ENCODE measurements around the gene MUC6. TPM values are rescaled to one million over a fixed set of nuclear protein-coding genes. Genes with fewer than 3 reads are reported as not detected.

MUC6 gene
- polyA plus RNA-seq, 3 donors from 2014 or later = not detected

DNA sequence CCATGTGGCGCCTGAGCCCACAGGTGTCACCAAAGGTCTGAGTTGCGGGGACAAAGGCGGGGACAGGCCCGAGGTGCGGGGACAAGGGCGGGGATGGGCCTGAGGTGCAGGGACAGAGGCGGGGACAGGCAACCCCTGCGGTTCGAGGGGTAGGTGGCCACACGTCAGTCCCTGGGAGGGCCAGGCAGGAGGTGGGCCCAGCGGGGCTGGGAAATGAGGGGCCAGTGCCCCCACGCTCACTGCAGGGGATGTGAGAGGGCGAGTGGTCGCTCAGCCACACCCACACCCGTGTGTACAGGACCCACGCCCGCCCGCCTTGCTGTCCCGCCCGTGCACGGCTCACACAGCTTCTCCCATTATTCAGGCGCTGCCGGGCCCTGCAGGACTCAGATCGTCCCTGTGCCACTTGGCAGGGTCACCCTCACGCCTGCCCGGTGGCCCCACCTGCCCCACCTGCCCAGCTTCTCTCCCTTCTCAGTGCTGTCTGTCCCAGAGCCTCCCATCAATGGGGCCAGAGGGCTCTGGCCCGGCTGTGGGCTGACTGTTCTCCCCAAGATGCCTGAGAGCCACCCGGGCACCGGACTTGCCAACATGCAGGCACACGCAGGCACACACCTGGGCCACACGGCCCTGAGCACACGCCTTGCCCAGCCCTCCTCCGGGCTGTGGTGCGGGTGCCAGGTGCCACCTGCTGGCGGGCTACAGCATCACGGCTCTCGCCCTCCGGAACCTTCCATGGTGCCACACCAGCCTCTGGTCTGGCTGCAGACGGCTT lies 14.2 kb upstream of the MUC6 start:
- Mint-ChIP-seq H3K27ac (no peak overlapping the region), H3K4me1 (peaks cover 16 to 20% of the 10 kb centered on the region in 2 donors), H3K36me3 (no peaks in the 10 kb centered on the region), H3K27me3 (ENCODE audit: low read depth in 3 of 3) (peaks cover 0 to 5% (median 3%) of the 10 kb centered on the region in 3 donors), H3K9me3 (no peaks in the 10 kb centered on the region), H3K4me3 (no peak overlapping the region)
- peak; percentile 63 to 70 (median 69) for DNase-seq

DNA sequence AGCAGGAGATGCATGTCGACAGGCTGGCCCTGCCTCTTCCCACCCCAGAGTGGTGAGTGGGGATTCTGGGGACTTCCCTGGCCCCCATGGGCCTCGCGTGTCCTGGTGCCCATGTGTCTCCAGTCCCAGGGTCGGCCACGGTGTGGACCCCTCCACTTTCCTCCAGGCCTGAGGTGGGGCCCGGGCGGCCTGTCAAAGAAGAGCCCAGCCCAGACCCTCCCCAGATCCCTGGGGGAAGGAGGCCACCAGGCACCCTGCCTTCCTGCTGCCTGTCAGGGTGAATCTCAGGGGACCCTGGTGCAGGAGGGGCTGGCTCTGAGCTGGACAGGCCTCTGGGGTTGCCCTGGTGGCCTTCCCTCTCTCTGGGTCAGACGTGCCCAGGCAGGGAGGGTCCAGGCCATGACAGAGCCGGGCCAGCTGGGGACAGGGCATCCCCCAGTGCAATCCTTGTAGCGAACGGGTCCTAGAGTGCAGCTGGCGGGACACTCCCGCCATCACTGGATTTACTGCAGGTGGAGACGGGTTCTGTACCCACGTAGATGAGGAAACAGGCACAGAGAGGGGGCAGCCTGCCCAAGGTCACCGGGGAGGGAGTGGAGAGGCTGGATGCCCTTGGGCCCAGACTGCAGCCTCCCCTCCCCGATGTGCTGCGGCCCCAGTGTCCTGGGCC lies 13.5 kb upstream of the MUC6 start:
- Mint-ChIP-seq H3K4me1 (peaks cover 16 to 20% of the 10 kb centered on the region in 2 donors), H3K27ac (no peak overlapping the region), H3K4me3 (no peak overlapping the region), H3K9me3 (no peaks in the 10 kb centered on the region), H3K36me3 (no peaks in the 10 kb centered on the region), H3K27me3 (ENCODE audit: low read depth in 3 of 3) (peaks cover 0 to 3% (median 3%) of the 10 kb centered on the region in 3 donors)
- DNase-seq = no peak

DNA sequence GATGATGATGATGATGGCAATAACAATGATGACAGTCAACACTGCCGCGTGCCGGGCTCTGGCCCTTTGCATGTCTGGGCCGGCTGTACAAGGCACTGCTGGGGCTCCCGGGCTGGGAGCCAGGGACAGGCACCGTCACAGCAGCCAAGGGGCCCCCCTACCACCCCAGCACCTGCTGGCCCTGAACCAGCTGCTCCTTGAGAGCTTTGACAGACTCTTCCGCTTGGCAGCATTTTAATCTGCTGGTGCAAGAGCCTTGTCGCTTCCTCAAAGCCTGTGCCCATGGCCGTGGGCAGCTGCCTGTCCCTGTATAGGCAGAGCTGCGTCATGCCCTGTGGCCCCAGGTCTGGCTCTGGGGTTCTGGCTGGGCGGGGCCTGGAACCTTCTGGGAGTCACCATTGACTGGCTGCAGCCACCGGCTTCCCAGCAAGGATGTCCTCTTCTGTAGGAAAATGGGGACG lies 12.9 kb upstream of the MUC6 start:
- no peak for DNase-seq
- Mint-ChIP-seq H3K9me3 (no peaks in the 10 kb centered on the region), H3K27me3 (ENCODE audit: low read depth in 3 of 3) (peaks cover 0 to 5% (median 1%) of the 10 kb centered on the region in 3 donors), H3K4me1 (peaks cover 16 to 20% of the 10 kb centered on the region in 2 donors), H3K27ac (no peak overlapping the region), H3K4me3 (no peak overlapping the region), H3K36me3 (no peaks in the 10 kb centered on the region)

DNA sequence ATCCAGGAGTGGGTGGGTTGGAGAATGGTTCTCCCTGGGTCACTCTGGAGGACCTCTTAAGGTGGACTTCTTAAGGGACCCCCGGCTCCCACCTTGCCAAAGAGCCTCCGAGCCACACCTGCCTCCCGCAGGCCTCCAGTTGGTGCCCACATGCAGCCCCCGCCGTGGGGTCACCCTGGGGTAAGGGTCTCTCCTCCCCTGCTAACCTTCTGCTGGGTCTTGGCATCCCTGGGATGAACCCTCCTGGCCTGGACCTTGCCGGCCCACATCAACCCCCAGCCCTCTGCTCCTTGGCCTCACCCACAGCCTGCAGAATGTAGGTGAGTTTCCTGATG lies 12.5 kb upstream of the MUC6 start:
- Mint-ChIP-seq H3K36me3 (no peaks in the 10 kb centered on the region), H3K4me3 (no peak overlapping the region), H3K27ac (no peak overlapping the region), H3K9me3 (no peaks in the 10 kb centered on the region), H3K27me3 (ENCODE audit: low read depth in 3 of 3) (peaks cover 0 to 6% (median 1%) of the 10 kb centered on the region in 3 donors), H3K4me1 (peaks cover 16 to 20% of the 10 kb centered on the region in 2 donors)
- DNase-seq = no peak

DNA sequence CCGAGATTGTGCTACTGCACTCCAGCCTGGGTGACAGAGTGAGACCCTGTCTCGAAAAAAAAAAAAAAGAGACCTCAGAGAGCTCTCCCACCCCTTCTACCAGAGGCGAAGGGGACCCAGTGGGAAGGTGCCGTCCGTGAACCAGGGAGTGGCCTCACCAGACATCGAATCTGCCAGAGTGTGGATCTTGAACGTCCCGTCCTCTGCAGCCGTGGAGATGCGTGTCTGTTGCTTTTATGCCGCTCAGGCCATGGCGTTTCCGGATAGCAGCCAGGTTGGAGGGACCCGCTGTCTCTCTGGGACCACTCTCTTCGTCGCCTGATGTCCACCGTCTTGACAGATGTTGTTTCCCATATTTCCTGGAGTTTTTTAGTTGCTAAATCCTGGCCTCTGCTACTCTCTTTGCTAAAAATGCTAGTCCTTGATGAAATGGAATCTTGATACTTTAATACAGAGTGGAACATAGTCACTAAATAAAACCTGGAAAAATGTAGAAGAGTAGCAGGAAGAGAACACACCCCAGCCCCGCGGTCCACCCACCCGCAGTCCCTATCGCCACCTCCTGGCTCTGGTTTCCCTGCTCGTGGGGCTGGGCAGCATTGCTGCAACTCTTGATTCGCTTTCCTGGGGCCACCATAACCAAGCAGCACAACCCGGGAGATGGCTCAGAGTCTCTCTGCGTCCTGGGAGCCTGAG lies 12.0 kb upstream of the MUC6 start:
- no peak overlapping the region for H3K4me3 Mint-ChIP-seq
- H3K9me3 Mint-ChIP-seq = no peaks in the 10 kb centered on the region
- no peak for DNase-seq
- H3K36me3 Mint-ChIP-seq = no peaks in the 10 kb centered on the region
- peaks cover 0 to 6% (median 1%) of the 10 kb centered on the region in 3 donors for H3K27me3 Mint-ChIP-seq (ENCODE audit: low read depth in 3 of 3)
- H3K4me1 Mint-ChIP-seq = peaks cover 16 to 20% of the 10 kb centered on the region in 2 donors
- H3K27ac Mint-ChIP-seq = peak overlapping the region in 1 of 6 donors; percentile 9

DNA sequence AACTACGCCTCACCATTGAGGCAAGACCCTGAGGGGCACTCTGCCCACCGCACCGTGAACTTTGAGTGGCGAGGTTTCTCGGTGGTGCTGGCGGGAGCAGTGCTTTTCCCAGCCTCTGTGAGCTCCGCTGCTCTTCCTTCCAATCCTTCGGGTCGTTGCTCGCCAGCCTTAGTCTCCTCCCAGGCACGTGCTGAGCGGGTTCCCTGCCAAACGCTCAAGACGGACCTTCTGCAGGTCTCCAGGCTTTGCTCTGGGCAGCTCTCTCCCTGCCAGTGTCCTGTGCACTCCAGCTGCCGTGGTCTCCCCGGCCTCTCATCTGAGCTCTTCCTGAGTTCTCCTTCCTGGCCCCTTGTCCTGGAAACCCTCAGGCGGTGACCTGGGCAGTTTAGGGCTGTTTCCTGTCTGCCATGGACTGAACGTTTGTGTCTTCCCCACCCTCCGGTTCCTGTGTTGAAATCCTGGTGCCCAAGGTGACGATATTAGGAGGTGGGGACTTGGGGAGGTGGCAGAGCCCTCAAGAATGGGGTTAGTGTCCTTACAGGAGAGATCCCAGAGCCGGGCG lies 11.2 kb upstream of the MUC6 start:
- DNase-seq = no peak
- Mint-ChIP-seq H3K4me1 (peaks cover 16 to 20% of the 10 kb centered on the region in 2 donors), H3K27ac (no peak overlapping the region), H3K36me3 (no peaks in the 10 kb centered on the region), H3K9me3 (no peaks in the 10 kb centered on the region), H3K27me3 (ENCODE audit: low read depth in 3 of 3) (peaks cover 0 to 6% (median 1%) of the 10 kb centered on the region in 3 donors), H3K4me3 (no peak overlapping the region)

DNA sequence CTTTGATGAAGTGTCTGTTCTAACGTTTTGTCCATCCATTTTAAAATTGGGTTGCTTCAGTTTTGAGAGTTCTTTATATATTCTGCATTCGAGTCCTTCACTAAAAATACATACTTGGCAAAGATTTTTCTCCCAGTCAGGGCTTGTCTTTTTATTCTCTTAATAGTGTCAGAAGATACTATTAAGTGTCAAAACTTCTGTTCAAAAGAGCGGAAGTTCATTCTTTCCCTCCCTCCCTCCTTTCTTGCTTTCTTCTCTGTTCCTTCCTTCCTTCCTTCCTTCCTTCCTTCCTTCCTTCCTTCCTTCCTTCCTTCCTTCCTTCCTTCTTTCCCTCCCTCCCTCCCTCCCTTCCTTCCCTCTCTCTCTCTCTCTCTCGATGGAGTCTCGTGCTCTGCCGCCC lies 7.6 kb upstream of the MUC6 start:
- Mint-ChIP-seq H3K4me3 (no peak overlapping the region), H3K27me3 (ENCODE audit: low read depth in 3 of 3) (peaks cover 0 to 6% (median 1%) of the 10 kb centered on the region in 3 donors), H3K36me3 (no peaks in the 10 kb centered on the region), H3K9me3 (no peaks in the 10 kb centered on the region), H3K27ac (peak overlapping the region in 1 of 6 donors; percentile 11), H3K4me1 (peaks cover 16 to 19% of the 10 kb centered on the region in 2 donors)
- DNase-seq = no peak

DNA sequence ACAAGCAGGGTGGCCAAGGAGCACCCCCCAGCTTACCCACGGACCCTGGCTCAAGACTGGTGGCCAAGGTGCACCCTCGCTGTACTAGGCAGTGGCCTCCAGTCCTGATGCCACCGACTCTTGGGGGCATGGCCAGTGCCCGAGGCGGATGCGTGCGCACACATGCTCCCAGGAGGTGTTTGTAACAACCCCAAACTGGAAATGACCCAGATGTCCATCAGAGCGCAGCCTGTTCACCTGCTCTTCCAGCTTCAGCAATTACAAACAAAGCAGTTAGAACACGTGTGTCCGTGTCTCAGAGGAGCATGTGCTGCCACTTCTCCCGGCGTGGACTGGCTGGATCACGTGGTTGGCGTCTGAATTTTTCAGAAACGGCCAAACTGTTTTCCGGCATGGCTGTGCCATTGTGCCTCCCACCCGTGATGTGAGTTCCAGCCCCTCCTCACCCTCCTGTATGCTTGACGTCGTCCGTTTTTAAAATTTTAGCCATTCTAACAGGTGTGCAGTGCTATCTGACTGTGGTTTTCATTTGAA lies 7.1 kb upstream of the MUC6 start:
- no peak for DNase-seq
- Mint-ChIP-seq H3K27me3 (ENCODE audit: low read depth in 3 of 3) (peaks cover 0 to 6% (median 1%) of the 10 kb centered on the region in 3 donors), H3K9me3 (no peaks in the 10 kb centered on the region), H3K27ac (peak overlapping the region in 1 of 6 donors; percentile 11), H3K4me3 (no peak overlapping the region), H3K4me1 (peaks cover 16 to 17% of the 10 kb centered on the region in 2 donors), H3K36me3 (no peaks in the 10 kb centered on the region)

DNA sequence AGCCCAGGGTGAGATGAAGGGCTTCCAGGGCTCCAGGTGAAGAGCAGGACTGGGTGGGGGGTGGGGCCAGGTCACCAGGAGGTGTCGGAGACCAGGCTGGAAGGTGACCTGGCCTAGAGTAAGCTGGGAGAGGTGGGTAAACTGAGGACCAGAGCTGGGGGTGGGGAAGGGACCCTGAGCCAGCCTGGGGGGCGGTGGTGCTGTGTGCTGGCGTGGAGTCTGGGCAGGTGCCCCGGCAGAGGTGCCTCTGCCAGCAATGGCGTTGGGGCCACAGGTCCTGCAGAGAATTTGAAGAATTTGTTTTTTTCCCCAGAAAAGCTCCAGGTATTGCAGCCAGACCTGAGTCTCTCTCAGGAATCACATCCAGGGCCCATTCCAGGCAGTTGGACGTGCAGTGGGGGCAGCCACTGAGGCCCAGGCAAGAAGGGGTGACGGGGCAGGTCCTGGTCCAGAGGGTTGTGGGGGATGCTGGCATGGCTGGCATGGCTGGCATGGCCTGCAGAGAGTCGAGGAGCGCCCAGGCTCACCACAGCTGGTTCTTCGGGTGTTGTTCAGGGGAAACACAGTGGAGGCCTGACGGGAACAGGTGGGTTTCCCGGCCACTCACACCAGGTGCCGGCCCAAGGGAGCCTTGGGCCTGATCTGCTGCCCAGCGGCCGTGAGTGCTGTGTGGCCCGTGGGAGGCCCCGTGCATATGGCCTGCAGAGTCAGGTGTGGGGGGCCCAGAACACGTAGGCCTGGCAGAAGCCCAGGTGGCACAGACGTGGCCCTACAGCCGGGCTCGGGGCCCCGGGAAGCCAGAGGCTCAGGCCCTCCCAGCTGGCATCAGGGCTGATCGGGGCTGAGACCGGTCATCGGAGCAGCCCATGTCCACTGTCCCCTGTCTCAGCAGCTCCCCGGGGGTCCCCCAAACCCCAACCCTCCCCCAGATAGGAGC lies 6.4 kb upstream of the MUC6 start:
- H3K4me3 Mint-ChIP-seq = no peak overlapping the region
- H3K9me3 Mint-ChIP-seq = no peaks in the 10 kb centered on the region
- no peak overlapping the region for H3K27ac Mint-ChIP-seq
- H3K4me1 Mint-ChIP-seq = peaks cover 16 to 17% of the 10 kb centered on the region in 2 donors
- H3K27me3 Mint-ChIP-seq (ENCODE audit: low read depth in 3 of 3) = peaks cover 0 to 6% (median 4%) of the 10 kb centered on the region in 3 donors
- no peaks in the 10 kb centered on the region for H3K36me3 Mint-ChIP-seq
- DNase-seq = no peak

DNA sequence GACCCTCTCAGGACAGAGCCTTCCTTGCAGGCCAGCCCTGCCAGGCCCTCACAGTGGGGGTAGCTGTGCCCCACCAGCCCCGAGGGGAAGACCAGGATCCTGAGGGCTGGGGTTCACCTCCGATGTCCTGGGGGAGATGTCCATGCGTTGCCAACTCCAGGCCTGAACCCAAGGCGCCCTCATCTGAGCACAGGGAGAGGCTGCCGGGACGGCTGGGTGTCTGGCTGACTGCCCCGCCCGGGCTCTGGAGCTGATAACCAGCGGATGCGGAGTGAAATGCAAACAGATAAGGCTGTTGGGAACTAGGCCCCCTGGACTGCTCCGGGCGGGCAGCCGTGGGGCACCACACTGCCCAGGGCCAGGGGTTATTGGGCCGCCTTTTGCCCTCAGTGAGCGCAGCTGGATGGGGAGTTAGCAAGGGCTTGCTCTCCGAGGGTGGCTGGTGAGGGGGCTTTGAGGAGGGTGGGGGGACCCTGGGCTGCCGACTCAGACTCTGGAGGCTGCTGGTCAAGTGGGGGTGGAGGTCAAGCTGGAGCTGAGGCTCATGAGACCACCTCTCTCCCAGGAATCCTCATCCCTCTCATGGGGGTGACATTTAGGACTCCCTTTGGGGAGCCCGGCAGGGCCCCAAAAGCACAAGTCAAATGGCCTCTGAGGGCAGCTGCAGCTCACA lies 5.6 kb upstream of the MUC6 start:
- Mint-ChIP-seq H3K36me3 (no peaks in the 10 kb centered on the region), H3K27me3 (ENCODE audit: low read depth in 3 of 3) (peaks cover 0 to 6% (median 4%) of the 10 kb centered on the region in 3 donors), H3K4me1 (peaks cover 11 to 13% of the 10 kb centered on the region in 2 donors), H3K9me3 (no peaks in the 10 kb centered on the region), H3K4me3 (no peak overlapping the region), H3K27ac (no peak overlapping the region)
- DNase-seq = no peak

DNA sequence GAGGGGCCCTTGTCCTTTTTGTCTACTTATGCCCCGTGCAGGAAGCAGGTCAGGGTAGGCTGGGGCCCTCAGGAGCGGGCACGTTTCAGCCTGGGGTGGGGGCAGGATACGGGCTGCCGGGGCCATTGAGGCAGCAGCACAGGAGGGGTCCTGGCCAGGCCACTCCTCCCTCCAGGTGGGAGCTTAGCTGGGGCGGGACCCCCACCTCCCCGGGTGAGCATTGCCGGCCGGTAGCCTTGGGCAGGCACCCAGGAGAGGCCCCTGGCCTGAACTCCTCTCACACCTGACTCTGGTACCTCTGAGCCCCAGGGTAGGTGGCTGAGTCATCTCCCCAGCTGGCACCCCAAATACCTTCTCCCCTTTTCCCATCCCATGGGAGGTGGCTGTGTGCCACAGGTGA lies 5.0 kb upstream of the MUC6 start:
- no peak for DNase-seq
- H3K36me3 Mint-ChIP-seq = no peaks in the 10 kb centered on the region
- no peaks in the 10 kb centered on the region for H3K9me3 Mint-ChIP-seq
- no peak overlapping the region for H3K27ac Mint-ChIP-seq
- no peak overlapping the region for H3K4me3 Mint-ChIP-seq
- peaks cover 0 to 5% (median 4%) of the 10 kb centered on the region in 3 donors for H3K27me3 Mint-ChIP-seq (ENCODE audit: low read depth in 3 of 3)
- H3K4me1 Mint-ChIP-seq = peaks cover 7% of the 10 kb centered on the region in 2 donors

DNA sequence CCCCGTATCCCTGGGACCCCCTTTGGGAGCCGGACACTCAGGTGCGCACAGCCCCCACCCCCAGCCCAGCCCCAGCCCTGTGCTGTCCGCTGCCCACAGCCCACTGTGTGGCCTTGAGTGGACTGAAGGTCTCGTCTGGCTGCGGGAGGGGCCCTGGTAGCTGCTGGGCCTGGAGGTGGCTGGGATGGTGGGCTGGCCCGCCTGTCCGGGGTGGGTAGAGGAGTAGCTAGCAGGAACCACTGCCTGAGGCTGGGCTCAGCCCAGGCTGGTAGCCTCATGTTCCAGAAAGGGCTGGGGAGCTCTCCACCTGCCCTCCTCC lies 4.6 kb upstream of the MUC6 start:
- H3K4me3 Mint-ChIP-seq = no peak overlapping the region
- H3K9me3 Mint-ChIP-seq = no peaks in the 10 kb centered on the region

More for the DNA sequence above, 4.6 kb upstream of the MUC6 start:
- H3K27ac Mint-ChIP-seq = no peak overlapping the region
- H3K4me1 Mint-ChIP-seq = peaks cover 3 to 4% of the 10 kb centered on the region in 2 donors
- no peaks in the 10 kb centered on the region for H3K36me3 Mint-ChIP-seq
- DNase-seq = no peak
- H3K27me3 Mint-ChIP-seq (ENCODE audit: low read depth in 3 of 3) = peaks cover 0 to 5% (median 2%) of the 10 kb centered on the region in 3 donors
